GM18498 (cell line): ENCODE measurements around the gene PREPL.
"Not testable (repeated sequence)": the region's sequence is repeated elsewhere in the genome, so short reads cannot be mapped to it uniquely, and the experiment has no call there.

Source experiments
- ATAC-seq: cut with Tn5 transposase; IDR thresholded peaks from one replicate; pipeline ENCODE4 v1.9.1; 2021; ENCODE audit warnings: mild to moderate bottlenecking, moderate library complexity; ENCODE audit not compliant: unreplicated experiment

Gene PREPL

DNA sequence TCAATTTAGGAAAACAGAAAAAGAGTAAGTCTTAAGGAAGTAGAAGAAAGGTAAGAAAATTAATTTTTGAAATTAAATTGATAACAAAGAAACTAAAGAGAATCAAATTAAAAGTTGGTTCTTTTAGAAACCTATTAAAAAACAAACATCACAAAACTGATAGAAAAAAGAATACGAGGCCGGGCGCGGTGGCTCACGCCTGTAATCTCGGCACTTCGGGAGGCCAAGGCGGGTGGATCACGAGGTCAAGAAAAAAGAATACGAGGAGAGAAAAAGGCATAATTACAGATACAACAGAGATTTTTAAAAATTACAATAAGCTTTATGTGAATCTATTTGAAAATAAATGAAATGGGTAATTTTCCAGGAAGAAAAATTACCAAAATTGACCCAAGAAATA, 11.8 kb downstream of the PREPL start:
- no peak for ATAC-seq

GRCh38 chr2:44348400-44348799, 12.9 kb downstream of the PREPL start:
- ATAC-seq: no peak

DNA sequence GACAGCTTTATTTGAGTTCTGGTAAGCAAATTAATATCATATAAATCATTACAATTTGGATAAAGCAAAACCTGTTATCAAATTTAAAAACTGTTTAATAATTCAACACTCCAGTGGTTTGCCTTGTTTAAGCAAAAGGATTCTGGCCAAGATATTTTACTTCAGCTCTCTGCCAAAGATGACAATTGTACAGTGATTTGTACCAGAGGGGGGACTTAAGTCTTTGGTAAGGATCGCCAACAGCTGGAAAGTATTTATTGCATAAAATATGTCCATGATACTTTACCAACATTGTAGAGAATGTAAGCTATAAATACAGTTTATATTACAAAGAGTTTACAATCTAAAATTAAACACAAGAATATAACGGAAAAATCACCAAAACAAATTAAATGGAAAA, 13.8 kb downstream of the PREPL start:
- ATAC-seq: no peak

- ATAC-seq: no peak
Measured at GRCh38 chr2:44342854-44343253, 18.4 kb downstream of the PREPL start.

DNA sequence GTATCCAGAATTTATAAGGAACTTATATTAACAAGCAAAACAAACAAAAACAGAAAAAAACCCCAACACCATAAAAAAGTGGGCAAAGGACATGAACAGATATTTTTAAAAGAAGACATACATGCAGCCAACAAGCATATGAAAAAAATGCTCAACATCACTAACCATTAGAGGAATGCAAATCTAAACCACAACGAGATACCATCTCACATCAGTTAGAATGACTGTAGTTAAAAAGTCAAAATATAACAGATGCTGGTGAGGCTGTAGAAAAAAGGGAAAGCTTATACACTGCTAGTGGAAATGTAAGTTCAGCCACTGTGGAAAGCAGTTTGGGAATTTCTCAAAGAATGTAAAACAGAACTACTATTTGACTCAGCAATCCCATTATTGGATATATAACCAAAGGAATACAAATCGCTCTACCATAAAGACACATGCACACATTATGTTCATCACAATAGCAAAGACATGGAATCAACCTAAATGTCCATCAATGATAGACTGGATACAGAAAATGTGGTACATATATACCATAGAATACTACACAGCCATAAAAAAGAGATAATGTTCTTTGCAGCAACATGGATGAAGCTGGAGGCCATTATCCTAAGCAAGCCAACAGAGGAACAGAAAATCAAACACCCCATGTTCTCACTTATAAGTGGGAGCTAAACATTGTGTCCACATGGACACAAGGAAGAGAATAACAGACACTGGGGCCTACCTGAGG, 25.3 kb downstream of the PREPL start:
- no peak for ATAC-seq

DNA sequence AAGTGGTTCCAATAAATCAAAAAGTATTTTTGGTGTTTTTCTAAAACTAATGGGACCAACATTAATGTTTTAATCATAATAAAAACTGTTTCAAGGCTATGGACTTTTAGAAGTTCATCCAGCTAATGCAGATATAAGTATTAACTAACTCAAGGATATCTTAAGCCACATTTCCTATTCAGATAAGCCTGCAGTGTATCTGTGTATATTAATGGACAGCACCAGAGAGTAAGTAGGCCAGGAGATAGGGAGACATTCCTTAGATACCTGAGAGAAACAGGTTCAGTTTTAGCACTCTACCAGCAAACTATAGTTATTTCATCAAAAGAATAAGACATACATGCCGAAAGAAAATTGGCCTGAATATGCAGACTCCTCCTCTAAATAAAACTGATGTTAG, 27.3 kb downstream of the PREPL start:
- ATAC-seq: no peak

DNA sequence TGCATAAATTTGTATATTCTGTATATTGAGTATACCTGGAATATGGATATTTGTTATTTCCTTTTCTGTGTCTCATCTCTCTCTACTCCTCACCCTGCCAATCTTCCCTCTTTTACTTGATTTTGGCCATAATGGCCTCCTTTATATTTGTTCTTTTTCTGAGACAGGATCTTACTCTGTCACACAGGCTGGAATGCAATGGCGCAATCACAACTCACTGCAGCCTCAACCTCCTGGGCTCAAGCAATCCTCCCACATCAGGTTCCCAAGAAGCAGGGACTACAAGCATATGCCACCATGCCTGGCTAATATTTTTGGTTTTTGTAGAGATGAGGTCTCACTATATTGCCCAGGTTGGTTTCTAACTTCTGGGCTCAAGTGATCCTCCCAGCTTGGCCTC, 30.5 kb downstream of the PREPL start:
- ATAC-seq: no peak

GRCh38 chr2:44329343-44329742, 32.0 kb downstream of the PREPL start:
- no peak for ATAC-seq

DNA sequence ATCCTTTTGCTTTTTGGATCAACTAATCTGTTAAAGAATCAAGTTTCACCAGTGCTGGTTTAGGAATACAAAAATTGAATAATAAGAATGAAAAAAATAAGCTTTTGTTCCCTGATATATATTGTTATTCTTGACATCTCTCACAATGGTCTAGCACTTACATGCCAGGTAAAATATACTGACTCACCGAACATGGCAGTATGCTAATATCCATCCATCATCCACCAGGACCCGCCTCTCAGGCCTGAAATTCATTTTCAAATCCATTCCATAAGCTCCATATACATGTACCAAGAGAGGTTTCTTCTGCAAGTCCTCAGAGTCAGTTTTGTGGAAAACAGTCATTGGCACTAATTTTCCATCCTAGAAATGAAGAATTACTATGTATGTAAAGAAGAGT, 32.5 kb downstream of the PREPL start:
- no peak for ATAC-seq

DNA sequence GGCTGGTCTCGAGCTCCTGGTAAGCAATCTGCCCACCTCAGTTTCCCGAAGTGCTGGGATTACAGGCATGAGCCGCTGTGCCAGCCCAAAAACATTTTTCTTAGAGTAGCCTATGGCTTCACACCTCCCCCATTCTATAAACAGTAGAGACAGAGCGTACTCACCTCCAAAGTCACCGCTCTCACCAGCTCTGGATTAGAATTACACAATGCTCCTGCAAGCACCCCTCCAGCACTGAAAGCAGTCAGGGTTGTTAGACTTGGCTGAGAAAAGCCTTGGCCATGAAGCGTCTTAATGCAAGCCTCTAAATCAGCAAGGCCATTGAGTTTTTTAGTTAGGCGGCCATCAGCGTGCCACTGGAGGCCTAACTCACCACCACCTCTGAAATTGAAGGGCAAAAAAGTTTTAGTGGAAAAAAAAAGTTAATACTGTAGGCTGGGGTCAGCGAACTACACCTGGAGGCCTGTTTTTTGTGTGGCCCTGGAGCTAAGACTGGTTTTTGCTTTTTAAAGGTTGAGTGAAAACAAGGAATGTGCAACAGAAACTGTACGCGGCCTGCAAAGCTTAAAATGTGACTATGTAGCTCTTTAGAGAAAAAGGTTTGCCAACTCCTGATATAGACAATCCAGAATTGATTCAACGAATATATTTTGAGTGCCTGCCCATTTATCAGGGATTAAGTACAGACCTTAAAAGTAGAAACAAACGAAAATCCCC, 34.6 kb downstream of the PREPL start:
- no peak for ATAC-seq

DNA sequence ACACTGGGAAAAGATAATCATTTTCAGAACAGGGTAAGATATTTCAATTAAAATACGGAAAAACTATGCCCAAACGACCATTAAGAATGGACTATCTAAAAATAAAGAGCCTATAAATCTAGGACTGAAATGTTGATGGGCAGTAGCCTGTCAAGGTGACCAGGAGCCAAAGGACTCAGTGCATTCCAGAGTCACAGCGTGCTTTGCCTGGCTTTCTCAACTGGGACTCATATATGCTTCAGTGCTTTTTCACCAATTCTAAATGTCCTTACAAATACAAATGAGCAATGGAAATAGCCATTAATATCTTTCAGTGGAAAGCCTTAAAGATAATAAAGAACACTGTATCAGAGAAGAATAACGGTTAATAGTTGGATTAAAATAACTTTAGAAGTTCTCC, 35.4 kb downstream of the PREPL start:
- ATAC-seq: no peak

- ATAC-seq: no peak
Measured at GRCh38 chr2:44324971-44325426, 36.3 kb downstream of the PREPL start.

- ATAC-seq: no peak
Measured at GRCh38 chr2:44321360-44321759, 39.9 kb downstream of the PREPL start.

- ATAC-seq: no peak
Measured at GRCh38 chr2:44320832-44321231, 40.5 kb downstream of the PREPL start.

GRCh38 chr2:44315945-44316344, 45.3 kb downstream of the PREPL start:
- ATAC-seq: no peak

DNA sequence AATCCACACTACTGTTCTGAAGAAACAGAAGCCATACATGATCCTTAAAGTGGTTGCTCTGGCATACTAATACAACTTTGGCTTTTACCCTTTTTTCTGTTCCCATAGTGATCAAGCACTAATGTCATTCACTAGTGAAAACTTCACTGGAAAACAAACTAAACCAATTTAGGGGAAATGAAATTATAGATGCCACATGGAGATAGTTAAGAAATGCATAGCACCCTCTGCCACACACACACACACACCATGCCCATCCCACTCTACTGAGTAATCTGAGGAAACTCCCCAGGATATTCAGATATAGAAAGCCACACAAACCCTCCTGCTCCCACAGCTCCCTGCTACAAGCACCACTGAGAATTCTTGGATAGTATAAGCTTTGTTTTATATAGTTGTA, 46.9 kb downstream of the PREPL start:
- no peak for ATAC-seq

GRCh38 chr2:44310287-44310686, 51.0 kb downstream of the PREPL start:
- no peak for ATAC-seq

- no peak for ATAC-seq
Measured at GRCh38 chr2:44305882-44306281, 55.4 kb downstream of the PREPL start.

GRCh38 chr2:44304258-44304657, 57.0 kb downstream of the PREPL start:
- ATAC-seq: no peak

GRCh38 chr2:44303766-44304165, 57.5 kb downstream of the PREPL start:
- ATAC-seq: not testable (repeated sequence)

DNA sequence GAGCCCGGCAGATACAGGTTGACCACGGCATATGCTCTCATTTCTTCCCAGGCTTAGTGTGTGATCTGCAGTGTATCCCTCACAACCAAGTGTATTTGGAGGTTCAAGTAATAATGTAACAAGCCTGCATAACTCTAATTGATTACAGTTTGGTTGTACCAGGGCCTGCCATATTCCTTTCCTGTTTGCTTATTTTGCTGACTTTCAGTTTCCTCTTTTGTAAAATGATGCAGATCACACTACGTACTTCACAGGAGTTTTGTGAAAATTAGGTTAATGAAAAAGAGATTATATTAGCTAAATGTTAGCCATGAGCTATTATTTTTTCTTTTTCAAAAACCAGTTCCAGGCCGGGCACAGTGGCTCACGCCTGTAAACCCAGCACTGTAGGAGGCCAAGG, 60.2 kb downstream of the PREPL start:
- no peak for ATAC-seq

GRCh38 chr2:44299635-44300034, 61.7 kb downstream of the PREPL start:
- no peak for ATAC-seq

- no peak for ATAC-seq
Measured at GRCh38 chr2:44297431-44297830, 63.9 kb downstream of the PREPL start.
